ENCODE measurements around the gene CHMP4A. TPM values are rescaled to one million over a fixed set of nuclear protein-coding genes. Genes with fewer than 3 reads are reported as not detected.

Gene CHMP4A
- polyA plus RNA-seq, 4 donors = 43.5 to 50.7 (median 49.8) TPM

DNA sequence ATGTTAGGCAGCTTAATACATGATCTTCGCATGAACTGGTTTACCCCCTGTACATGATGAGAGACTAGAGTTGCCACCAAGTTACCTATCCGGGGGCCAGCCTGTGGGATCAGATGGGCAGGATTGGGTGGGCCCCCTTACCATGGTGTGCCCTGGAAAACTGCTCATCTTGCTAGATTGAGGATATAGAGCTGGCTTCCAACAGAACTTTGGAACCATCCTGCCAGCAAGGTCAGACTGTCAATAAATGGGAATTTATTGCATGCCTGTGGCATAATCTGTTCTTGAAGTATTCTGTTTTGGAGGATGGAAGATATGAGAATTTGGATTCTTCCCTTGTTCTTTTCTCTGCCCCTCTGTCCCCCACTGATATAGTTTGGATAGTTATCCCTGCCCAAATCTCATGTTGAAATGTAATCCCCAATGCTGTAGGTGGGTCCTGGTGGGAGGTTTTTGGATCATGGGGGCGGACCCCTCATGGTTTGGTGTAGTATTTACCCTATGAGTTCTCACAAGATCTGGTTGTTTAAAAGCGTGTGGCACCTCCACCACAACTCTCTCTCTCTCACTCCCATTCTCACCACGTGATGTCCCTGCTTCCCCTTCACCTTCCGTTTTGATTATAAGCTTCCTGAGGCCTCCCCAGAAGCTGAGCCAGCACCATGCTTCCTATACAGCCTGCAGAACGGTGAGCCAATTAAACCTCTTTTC lies 14.3 kb downstream of the CHMP4A start:
- DNase-seq (ENCODE audit: low read depth in 4 of 4, low spot score in 3 of 4) = no peak

DNA sequence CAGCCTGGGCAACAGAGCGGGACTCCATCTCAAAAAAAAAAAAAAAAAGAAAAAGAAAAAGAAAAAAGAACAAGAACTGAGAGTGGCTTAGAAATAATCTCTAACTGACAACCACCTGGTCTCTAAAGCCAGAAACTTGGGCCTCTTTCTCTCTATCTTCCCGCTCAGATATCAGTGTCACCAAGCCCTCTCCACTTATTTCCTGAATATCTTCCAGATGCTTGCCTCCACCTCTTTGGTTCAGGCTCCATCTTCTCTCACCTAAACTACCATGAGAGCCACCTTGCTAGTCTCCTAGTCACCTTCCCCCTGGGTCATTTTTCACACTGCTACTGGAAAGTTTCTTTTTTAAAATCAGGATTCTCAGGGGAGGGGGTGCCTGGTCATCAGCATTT lies 16.2 kb downstream of the CHMP4A start:
- no peak for DNase-seq (ENCODE audit: low read depth in 4 of 4, low spot score in 3 of 4)

DNA sequence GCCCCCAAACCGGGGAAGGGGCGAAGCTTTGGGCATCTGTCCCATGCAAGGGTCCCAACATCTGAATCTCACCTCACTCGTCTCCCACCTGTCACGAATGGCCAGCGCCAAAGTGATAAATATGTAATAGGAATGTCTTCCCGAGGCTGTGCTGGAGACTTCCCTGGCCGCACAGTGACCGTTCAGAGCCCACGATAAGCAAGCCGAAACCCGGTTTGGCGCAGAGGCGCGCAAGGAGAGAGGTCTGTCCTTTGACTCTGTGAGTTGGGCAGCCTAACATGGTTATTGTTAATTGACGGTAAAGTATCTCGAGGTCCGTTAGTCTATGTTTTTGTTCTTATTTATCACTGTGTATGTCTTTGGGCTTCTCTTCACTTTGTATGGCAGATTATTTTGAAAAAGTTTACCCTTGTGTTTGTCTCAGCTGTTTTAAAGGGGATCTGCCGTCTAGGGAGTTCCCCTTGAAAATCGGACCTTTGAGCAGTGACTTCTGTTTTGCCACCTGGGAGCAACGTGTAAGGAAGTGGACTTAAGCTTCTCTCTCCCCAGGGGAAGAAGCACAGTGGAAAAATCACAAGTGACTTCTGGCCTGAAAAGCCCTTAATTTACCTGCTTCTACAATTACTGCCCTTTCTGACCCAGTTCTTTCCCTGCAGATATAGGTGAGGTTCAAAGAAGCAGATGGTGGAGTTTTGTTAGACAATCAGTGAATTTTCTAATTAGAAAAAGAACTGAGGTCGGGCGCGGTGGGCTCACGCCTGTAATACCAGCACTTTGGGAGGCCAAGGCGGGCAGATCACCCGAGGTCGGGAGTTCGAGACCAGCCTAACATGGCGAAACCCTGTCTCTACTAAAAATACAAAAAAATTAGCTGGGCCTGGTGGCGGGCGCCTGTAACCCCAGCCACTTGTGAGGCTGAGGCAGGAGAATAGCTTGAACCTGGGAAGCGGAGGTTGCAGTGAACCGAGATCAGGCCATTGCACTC lies 16.9 kb downstream of the CHMP4A start:
- peak in 1 of 4 donors; percentile 28 for DNase-seq (ENCODE audit: low read depth in 4 of 4, low spot score in 3 of 4)

DNA sequence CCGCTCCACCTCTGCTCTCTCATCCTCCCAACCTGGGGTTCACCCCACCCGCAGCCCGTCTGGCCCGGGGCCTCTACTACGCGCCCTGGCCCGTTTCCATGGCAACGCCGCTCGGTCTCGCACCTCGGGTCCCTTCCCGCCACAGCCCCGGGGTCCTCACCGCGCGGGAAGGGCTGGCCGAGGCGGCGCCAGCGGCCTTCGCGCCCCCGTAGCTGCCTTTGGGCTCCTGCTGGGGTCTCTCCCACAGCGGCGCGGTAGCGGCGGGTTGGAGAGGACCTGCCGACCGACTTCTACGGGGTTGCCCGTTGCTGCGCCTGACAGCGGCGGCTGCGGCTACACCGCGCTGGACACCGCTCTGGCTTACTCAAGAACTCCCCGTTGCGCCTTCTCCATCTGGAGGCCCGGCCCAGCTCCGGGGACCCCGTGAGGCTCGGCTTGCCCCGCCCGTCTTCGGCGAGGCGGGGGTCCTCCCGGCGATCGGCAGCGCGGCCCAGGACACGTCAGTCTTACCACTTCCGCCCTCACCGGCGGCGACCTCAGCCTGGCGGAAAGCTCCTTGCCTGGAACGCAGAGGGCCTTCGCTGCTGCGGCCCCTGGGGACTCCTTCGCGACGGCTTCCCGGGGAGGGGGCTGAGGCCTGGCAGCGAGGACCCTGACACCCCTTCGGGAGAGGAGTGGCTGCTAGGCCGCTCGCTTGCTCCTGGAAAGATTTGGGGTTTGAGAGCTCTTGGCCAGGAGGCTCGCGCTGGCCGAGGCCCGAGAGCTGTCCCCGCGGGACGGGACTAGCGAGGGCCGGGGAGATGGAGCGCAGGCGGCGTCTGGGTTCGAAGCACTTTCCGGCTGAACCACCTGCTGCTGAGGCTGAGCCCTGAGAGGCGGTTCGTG lies 17.9 kb downstream of the CHMP4A start, which contains the start of gene TM9SF1:
Gene TM9SF1 (minus strand): TSS at position 256 of the 885 bp plus-strand sequence. CDS start 422 bp downstream, outside the sequence.
- DNase-seq (ENCODE audit: low read depth in 4 of 4, low spot score in 3 of 4) = peak in 3 of 4 donors; percentile 77 to 87 (median 77)

DNA sequence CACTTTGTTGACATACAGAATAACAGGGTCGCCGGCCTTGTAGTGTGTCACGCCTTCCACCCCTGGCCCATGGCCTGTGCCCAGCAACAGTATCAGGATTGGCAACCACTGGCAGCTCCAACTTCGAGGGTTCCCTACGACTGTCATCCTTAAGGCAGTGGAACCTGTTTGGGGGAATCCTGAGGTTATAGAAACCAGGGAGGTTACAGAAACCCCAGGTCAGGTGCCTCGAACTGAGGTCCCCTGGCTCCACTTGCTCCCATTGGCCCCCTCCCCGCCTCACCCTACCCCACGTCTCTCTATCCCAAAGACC lies 18.5 kb downstream of the CHMP4A start:
- no peak for DNase-seq (ENCODE audit: low read depth in 4 of 4, low spot score in 3 of 4)

DNA sequence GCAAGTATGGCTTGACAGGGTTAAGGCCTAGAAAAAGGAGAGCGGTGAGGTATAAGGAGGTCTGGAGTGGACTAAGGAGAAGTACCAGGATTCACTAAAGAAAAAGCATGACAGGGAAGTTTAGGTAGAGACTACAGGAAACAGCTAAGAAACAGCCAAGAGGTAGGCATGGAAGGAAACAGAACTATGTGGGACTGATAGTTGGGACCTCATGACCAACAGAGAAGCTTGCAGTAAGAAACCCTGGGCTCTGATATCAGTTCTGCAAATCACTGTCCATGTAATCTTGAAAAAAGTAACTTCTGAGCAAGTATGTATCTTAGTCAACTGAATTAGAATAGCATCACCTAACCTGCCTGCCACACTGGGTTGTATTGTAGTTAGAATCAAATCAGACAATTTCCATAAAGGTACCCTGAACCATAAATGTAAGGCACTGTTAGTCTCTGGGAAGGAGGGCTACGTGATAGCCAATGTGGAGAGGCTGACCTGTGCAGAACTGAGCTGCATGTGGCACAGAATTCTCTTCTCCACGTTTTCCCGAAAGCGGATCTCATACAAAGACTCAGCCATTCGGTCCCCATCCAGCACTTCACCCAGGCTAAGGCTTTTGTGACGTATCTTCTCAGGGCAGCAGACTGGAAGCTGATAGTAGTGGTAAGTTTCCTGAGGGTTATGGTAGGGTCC lies 19.0 kb downstream of the CHMP4A start:
- no peak for DNase-seq (ENCODE audit: low read depth in 4 of 4, low spot score in 3 of 4)

DNA sequence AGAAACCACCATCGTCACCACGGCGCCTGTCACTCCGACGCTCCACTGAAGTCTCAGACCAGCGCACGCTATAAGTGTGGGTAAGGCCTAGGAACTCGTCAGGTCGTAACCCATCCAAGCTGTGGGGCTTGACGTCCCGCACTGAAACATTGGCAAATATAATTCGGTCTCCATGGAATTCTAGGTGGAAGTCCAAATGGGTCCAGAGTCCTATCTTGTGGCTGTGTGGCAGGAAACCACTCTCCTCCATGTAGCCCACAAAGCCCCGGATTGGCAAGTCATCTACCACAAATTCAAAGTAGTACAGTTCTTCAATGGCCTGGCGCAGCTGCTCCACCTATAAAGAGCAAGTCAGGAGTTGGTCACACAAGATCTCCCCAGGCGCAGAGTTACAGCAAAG lies 20.4 kb downstream of the CHMP4A start:
- DNase-seq (ENCODE audit: low read depth in 4 of 4, low spot score in 3 of 4) = no peak

DNA sequence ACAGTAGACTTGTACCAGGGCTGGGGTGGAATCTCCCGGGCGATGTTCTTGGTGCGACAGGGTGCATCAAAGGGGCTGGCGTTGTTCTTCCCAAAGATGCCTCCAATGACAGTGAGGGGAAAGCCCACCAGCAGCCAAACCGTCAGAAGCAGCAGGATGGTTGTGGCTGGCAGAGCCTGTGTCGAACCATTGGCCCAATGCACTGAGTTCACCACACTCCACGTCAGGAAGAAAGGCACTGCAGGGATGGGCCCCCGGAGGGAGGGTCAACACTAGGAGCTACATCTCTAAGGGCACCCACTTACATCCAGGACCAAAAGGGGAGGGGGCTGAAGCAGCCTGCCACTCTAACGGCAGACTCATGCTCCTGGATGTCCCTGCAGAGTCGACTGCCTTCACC lies 22.9 kb downstream of the CHMP4A start:
- DNase-seq (ENCODE audit: low read depth in 4 of 4, low spot score in 3 of 4) = no peak

DNA sequence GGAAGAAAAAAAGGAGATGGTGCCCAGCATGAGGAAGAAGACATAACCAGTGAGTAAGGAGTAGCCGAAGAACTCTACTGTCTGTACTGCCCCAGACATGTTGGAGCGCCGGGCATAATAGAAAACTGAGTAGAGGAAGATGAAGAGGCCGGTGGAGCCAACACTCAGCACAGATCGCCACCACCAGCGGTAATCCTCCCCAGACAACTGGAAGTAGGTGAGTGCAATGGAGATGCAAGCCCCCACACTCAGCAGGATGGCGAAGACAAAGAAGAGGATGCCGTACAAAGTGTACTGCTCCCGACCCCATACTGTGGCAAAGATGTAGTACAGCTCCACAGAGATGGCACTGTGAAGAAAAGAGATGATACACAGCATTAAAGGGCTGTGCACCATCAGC lies 23.8 kb downstream of the CHMP4A start:
- no peak for DNase-seq (ENCODE audit: low read depth in 4 of 4, low spot score in 3 of 4)

DNA sequence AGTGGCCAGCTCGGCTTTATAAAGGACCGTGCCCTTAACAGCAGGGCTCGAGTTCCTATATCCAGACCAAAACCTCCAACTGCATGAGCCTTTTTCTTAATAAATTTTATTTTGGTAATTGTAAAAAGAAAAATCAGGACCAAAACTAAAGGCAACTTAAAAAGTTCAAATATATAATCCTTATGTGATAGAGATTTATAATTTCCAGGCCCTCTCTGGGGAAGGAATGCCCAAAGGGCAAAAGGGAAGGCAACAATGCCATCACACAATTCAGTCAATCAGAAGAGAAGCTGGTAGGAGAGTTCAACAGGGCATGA lies 24.3 kb downstream of the CHMP4A start:
- DNase-seq (ENCODE audit: low read depth in 4 of 4, low spot score in 3 of 4) = no peak

DNA sequence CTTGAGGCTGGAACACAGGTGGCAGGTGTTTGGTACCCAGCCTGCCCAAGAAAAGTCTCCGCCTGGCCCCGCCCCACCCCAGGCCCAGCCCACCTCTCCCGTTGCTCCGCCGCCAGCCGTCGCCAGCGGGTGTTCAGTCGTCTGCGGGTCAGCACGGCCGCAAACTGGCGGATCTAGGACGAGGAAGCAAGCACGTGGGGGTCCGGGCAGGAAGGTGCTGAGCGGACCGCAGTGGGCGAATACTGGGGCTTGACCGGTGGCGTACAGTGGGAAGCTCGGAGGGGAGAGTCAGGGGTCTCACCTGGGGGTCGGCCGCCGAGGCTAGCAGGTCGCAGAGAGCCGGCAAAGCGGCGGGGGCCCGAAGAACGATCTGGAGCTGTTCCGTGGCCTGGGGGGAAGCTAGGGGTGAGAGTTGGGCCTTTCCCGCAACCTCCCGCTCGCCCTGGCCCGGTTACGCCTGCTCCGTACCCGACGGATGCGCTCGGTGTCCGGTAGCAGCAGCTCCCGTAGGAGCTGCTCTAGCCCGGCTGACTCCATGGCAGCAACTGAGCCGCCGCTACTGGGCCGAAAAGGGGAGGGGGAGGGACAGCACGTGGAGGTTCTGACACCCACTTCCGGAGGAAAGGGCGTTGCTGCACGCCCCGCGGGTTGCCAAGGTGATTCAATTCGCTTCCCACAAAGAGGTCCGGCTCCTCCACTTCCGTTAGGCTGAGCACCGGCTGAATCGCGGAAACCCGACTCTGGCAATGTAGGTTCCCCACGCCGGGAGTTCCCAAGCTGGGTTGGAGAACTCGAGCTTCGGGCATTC lies 24.8 kb downstream of the CHMP4A start, which contains the start of gene IPO4:
Gene IPO4 (minus strand): TSS at position 566 of the 808 bp plus-strand sequence. CDS start 29 bp downstream, at position 537.
- peak; percentile 89 to 93 (median 93) for DNase-seq (ENCODE audit: low read depth in 4 of 4, low spot score in 3 of 4)

DNA sequence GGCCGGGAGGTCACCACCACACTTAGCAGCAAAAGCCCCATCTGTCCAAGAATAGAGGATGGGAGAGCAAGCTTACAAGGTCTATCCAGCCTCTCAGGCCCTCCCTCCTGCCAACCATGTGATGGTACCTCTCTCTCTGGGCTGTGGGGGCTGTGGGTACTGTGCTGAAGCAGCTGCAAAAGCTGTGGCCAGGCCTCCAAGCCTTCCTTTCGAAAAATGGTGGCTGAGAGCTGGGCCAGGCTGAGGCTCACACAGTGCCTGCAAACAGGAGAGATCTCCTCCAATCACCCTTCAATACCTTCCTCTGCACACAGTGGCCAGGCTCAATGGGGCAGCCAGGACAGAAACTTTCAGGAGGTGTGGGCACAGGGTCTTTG lies 25.8 kb downstream of the CHMP4A start:
- DNase-seq (ENCODE audit: low read depth in 4 of 4, low spot score in 3 of 4) = no peak

DNA sequence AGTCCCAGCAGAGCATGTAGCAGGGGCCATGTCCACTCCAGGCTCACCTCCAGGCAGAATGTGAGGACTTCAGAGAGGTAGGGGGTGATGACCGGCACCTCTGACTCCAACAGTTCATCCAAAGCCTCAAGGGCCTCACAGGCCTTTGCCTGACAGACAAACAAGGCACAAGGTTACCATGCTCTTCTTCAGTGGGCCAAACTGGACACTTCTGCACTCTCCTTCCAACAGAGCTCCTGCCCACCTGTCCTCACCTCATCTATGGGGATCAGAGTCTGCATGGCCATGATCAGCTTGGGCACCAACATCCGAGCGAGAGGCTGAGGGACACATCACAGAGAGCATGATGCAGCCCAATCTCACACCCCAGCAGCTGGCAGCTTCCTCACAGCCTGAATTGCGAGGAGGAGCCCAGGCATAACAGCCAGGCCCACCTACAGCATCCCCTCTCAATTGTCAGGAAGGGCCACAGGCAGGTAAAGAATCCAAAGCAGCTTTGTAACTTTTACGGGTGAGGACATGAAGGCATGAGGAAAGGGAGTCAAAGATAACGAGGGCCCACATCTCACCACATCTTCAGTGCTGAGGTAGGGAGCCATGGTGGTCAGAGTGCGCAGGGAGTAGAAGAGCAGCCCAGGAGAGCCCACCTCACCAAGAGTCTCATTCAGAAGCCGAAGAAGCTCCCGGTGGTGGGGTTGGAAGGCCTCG lies 26.3 kb downstream of the CHMP4A start:
- DNase-seq (ENCODE audit: low read depth in 4 of 4, low spot score in 3 of 4) = no peak

DNA sequence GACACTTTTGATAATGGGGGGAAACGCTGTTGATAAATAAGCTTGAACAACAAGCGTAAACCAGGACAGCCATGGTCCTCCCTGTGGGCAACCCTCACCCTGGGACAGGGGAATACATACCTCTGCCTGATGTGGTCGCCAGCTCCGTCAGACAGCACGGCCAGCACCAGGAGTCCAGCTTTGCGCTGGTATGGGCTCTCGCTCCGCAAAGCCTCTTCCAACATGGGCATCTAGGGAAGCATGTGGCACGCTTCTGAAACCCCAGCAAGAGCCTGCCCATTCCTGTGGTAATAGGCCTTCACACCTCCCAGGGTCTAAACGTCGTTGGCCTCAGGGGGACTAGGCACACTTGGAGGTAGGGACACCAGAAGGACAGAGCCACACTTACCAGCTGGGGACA lies 27.5 kb downstream of the CHMP4A start:
- DNase-seq (ENCODE audit: low read depth in 4 of 4, low spot score in 3 of 4) = no peak

DNA sequence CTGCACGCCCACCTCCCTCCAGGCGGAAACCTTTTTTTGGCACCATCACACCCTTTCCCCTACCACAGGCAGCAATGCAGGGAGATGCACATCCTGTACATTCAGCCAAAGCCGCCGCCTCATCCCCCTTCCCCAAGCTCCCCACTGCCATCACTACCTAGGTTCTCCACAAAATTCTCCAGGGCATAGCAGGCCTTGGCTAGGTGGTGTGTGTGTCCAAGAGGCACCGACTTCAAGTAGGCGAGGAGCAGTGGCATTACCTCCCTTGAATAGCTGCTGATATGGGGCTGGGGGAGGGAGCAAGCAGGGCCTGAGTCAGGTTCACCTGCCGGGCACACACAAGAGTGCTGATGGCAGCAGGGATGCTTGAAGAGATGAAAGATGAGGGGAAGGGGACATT lies 28.3 kb downstream of the CHMP4A start:
- no peak for DNase-seq (ENCODE audit: low read depth in 4 of 4, low spot score in 3 of 4)

DNA sequence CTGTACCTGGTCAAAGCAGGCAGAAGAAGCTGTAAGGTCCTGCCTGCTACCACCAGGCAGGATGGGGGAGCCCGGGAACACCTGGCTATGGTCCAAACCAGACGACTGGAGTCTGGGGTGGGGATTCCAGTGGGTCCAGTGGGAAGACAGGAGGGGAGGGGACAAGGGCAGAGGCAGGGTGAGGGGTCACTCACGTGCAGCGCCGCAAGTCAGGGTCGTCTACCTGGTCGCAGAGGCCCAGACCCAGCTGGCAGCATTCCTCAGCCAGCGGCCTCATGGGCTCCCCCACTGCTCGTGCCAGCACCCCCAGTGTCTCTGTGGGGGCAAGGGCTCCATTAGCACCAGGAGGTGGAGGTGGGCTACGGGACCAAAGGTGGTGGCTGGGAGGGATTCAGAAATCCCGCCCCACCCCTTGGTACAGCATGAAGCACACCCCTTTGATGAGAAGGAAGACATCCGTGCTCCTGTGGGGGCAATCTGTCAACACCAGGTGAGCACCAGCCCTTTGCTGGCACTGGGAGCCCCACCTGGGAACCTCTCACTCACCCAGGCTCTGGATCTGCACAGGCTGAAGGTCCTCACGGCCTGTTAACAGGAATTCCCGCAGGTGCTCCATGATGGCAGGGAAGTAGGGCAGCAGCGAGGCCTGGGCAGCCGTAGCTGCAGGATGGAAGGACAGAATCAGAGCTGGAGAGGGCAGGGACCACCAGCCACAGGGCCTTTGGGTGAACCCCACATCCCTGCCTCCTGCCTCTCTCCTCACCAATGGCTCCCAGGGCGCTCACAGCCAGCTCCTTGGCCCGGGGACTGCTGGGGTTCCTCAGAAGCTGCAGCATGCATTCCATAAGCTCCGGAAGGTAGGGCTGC lies 29.0 kb downstream of the CHMP4A start:
- no peak for DNase-seq (ENCODE audit: low read depth in 4 of 4, low spot score in 3 of 4)

DNA sequence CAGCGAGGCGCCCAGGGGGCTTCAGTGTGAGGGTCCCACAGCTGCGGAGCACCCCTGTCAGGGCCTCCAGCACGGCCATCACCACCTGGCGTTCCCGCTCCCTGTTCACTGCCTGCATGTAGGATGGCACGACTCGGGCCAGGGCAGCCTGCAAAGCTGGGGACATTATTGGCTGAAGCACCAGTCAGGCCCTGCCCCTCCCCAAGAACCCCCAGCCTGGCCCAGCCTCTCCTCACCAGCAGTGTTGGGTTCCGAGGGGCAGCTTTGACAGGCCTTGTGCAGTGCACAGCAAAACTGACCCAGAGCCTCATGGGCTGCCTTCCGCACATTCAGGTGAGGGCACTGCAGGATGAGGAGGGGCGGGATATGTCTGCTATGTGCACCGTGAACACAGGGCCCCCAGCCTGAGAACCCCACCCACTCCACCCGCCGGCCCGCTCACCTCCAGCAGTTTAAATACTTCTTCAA lies 30.2 kb downstream of the CHMP4A start:
- DNase-seq (ENCODE audit: low read depth in 4 of 4, low spot score in 3 of 4) = no peak
